ENCODE measurements around the gene HNRNPD.

DNA sequence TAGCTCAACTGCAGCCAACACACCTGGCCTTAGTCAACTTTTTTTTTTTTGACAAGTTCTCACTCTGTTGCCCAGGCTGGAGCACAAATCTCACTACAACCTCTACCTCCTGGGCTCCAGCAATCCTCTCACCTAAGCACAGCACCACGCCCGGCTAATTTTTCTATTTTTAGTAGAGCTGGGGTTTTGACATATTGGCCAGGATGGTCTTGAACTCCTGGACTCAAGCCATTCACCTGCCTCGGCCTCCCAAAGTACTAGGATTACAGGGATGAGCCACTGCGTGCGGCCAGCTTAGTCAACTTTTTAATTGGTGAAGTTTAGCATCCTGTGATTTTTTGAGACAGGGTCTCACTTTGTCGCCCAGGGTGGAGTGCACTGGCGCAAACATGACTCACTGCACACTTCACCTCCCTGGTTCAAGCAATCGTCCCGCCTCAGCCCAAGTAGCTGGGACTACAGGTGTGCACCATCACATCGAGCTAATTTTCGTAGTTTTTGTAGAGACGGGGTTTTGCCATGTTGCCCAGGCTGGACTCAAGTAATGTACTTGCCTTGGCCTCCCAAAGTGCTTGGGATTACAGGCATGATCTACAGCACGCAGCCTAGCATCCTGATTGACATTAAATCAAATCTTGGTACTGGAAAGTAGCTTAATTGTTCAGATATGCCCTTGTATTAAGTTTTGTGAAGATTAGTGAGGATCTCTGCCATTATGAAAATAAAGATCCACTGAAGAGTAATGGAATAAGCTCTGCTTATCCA, 48.2 kb upstream of the HNRNPD start:
- TF ChIP-seq, protein P1, sequence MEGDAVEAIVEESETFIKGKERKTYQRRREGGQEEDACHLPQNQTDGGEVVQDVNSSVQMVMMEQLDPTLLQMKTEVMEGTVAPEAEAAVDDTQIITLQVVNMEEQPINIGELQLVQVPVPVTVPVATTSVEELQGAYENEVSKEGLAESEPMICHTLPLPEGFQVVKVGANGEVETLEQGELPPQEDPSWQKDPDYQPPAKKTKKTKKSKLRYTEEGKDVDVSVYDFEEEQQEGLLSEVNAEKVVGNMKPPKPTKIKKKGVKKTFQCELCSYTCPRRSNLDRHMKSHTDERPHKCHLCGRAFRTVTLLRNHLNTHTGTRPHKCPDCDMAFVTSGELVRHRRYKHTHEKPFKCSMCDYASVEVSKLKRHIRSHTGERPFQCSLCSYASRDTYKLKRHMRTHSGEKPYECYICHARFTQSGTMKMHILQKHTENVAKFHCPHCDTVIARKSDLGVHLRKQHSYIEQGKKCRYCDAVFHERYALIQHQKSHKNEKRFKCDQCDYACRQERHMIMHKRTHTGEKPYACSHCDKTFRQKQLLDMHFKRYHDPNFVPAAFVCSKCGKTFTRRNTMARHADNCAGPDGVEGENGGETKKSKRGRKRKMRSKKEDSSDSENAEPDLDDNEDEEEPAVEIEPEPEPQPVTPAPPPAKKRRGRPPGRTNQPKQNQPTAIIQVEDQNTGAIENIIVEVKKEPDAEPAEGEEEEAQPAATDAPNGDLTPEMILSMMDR (IDR thresholded peaks at IDR 0.05; ENCODE audit: poor library complexity, severe bottlenecking), result no peak
- TF ChIP-seq POLR2AphosphoS5 (IDR thresholded peaks at IDR 0.05), result no peak
- TF ChIP-seq MXI1 (conservative IDR thresholded peaks at IDR 0.05; ENCODE audit: poor library complexity, severe bottlenecking), result no peak
- TF ChIP-seq EZH2 (IDR thresholded peaks at IDR 0.05; ENCODE audit: borderline replicate concordance, insufficient read depth, low read length, poor library complexity, severe bottlenecking), result no peak
- TF ChIP-seq RAD21 (conservative IDR thresholded peaks at IDR 0.05), result no peak
- no peak for TF ChIP-seq TAF1 (IDR thresholded peaks at IDR 0.05; ENCODE audit: low read depth)
